ENCODE data around the gene RPS15. TPM values are rescaled to one million over a fixed set of nuclear protein-coding genes. Genes with fewer than 3 reads are reported as not detected.

The RPS15 gene
- total and polyA plus RNA-seq, 4 donors: 574 to 2,993 (median 1,933) TPM

DNA sequence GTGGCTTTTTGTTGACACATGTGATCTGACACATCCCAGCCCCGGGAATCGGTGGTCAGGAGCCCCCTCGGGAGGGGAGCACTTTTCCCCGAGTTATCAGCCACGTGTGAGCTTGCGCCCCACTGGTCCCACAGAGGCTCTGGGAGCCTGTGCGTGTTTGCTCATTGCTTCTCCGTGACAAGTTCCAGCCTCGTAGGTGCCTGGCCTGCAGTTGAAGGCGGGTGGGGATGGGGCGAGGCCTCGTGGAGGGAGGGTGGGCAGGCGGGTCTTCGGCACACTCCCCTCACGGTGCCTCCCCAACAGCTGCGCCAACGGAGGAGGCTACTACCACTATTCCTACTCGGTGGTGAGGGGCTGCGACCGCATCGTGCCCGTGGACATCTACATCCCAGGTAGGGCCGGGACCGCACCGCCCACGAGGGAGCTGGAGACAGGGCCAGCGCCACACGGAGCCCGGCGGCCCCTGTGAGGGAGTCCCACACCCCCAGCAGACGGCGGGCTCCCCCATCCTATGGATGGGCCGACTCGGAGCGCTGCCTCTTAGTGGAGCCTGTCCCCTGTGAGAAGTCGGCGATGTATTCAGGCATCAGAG is 45.2 kb upstream of the RPS15 start:
- DNase-seq (no peak), ATAC-seq (ENCODE audit: insufficient read depth, low FRiP score) (no peak)
- no peak overlapping the region for H3K27ac ChIP-seq (ENCODE audit: low read depth in 1 of 2, low read length in 1 of 2)
- no peak overlapping the region for H3K4me3 ChIP-seq
- no peaks in the 10 kb centered on the region for H3K27me3 ChIP-seq (ENCODE audit: control insufficient read depth in 3 of 3, insufficient read depth in 3 of 3, low read length in 2 of 3)
- H3K9ac ChIP-seq (ENCODE audit: insufficient read depth in 1 of 2, low read length in 2 of 2): no peak overlapping the region
- peaks cover 0 to 2% (median 0%) of the 10 kb centered on the region in 5 donors for H3K4me1 ChIP-seq (ENCODE audit: control insufficient read depth in 5 of 5, insufficient read depth in 5 of 5, low read length in 5 of 5)
- TF ChIP-seq CTCF (IDR thresholded peaks at IDR 0.05; ENCODE audit: control extremely low read depth, extremely low read depth): no peak
- peaks cover 0 to 56% (median 16%) of the 10 kb centered on the region in 4 donors for H3K36me3 ChIP-seq (ENCODE audit: control insufficient read depth in 4 of 4, insufficient read depth in 4 of 4, low read length in 4 of 4)
- H3K9me3 ChIP-seq (ENCODE audit: control insufficient read depth in 4 of 4, insufficient read depth in 3 of 4, low read length in 3 of 4): peaks cover 0 to 4% (median 0%) of the 10 kb centered on the region in 4 donors
- 96 to 97% methylated on average over 37 of the region's 37 CpGs for WGBS, 2 donors

GRCh38 chr19:1393841-1394240 is 44.4 kb upstream of the RPS15 start:
- Histone ChIP-seq H3K9me3 (ENCODE audit: control insufficient read depth in 4 of 4, insufficient read depth in 3 of 4, low read length in 3 of 4) (peaks cover 0 to 3% (median 0%) of the 10 kb centered on the region in 4 donors), H3K27me3 (ENCODE audit: control insufficient read depth in 3 of 3, insufficient read depth in 3 of 3, low read length in 2 of 3) (no peaks in the 10 kb centered on the region), H3K4me3 (no peak overlapping the region), H3K4me1 (ENCODE audit: control insufficient read depth in 5 of 5, insufficient read depth in 5 of 5, low read length in 5 of 5) (peaks cover 0 to 2% (median 0%) of the 10 kb centered on the region in 5 donors), H3K9ac (ENCODE audit: insufficient read depth in 1 of 2, low read length in 2 of 2) (no peak overlapping the region), H3K27ac (ENCODE audit: low read depth in 1 of 2, low read length in 1 of 2) (no peak overlapping the region), H3K36me3 (ENCODE audit: control insufficient read depth in 4 of 4, insufficient read depth in 4 of 4, low read length in 4 of 4) (peaks cover 0 to 49% (median 14%) of the 10 kb centered on the region in 4 donors)
- no peak for ATAC-seq (ENCODE audit: insufficient read depth, low FRiP score)
- no peak for DNase-seq
- WGBS, 2 donors: 91 to 95% methylated on average over 17 of the region's 17 CpGs
- TF ChIP-seq CTCF (IDR thresholded peaks at IDR 0.05; ENCODE audit: control extremely low read depth, extremely low read depth): no peak

DNA sequence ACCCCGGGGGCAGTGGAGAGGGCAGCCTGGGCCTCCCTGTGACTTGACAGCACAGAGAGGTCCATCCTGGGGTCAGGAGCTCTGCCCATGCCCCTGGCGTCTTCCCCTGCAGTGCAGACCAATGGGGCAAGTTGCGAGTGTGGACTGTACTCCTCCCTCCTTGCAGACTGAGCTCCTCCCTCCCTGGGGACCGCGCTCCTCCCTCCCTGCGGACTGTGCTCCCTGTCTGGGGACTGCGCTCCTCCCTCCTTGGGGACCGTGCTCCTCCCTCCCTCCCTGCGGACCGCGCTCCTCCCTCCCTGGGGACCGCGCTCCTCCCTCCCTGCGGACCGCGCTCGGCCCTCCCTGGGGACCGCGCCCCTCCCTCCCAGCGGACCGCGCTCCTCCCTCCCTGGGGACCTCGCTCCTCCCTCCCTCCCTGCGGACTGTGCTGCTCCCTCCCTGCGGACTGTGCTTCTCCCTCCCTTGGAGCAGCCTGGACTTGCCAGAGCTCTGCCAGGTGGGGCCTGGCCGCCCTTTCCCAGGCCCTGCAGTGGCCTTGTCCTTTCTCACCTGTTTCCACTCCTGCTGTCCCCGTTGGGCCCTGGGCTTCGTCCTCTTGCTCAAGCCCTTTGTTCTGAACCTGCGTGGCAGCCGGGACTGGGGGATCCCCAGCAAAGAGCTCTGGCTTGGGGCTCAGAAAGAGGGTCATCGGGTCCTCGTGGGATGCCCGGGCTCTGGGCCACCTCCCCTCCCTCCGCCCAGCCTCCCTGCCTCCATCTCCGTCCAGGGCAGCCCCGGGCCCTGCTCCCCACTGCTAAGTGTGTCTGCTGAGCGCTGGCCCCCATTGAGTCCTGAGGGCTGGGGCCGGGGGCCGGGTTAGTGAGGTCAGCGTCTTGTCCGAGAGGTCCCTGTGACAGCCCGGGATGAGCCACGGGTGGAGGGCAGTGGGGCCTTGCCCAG is 43.7 kb upstream of the RPS15 start:
- ATAC-seq (ENCODE audit: insufficient read depth, low FRiP score) (no peak), DNase-seq (no peak)
- no peak overlapping the region for H3K27ac ChIP-seq (ENCODE audit: low read depth in 1 of 2, low read length in 1 of 2)
- no peak overlapping the region for H3K4me3 ChIP-seq
- WGBS, 2 donors: 83 to 86% methylated on average over 39 to 43 of the region's 43 CpGs
- H3K36me3 ChIP-seq (ENCODE audit: control insufficient read depth in 4 of 4, insufficient read depth in 4 of 4, low read length in 4 of 4): peaks cover 0 to 42% (median 8%) of the 10 kb centered on the region in 4 donors
- no peaks in the 10 kb centered on the region for H3K27me3 ChIP-seq (ENCODE audit: control insufficient read depth in 3 of 3, insufficient read depth in 3 of 3, low read length in 2 of 3)
- TF ChIP-seq CTCF (IDR thresholded peaks at IDR 0.05; ENCODE audit: control extremely low read depth, extremely low read depth): no peak
- no peaks in the 10 kb centered on the region for H3K9me3 ChIP-seq (ENCODE audit: control insufficient read depth in 4 of 4, insufficient read depth in 3 of 4, low read length in 3 of 4)
- peaks cover 0 to 2% (median 0%) of the 10 kb centered on the region in 5 donors for H3K4me1 ChIP-seq (ENCODE audit: control insufficient read depth in 5 of 5, insufficient read depth in 5 of 5, low read length in 5 of 5)
- H3K9ac ChIP-seq (ENCODE audit: insufficient read depth in 1 of 2, low read length in 2 of 2): no peak overlapping the region

Measured in lung (tissue), 12 donors.